Esophagus (tissue), 2 donors: ENCODE results near the gene CACNA2D3. TPM values are rescaled to one million over a fixed set of nuclear protein-coding genes. Genes with fewer than 3 reads are reported as not detected.

Experiments
- H3K27ac ChIP-seq, 2 donors: one replicate each; pipeline ENCODE4 v1.5.1; 2013; ENCODE audit warnings: low read depth in 2 of 2, mild to moderate bottlenecking in 2 of 2, inconsistent platforms in 1 of 2, low read length in 1 of 2, moderate library complexity in 1 of 2
- H3K27me3 ChIP-seq, 2 donors: one replicate each; pipeline ENCODE4 v1.6.1; 2013; ENCODE audit warnings: low read length in 2 of 2, control low read depth in 1 of 2, mild to moderate bottlenecking in 1 of 2; ENCODE audit not compliant: insufficient read depth in 2 of 2, control insufficient read depth in 1 of 2
- H3K36me3 ChIP-seq, 2 donors: one replicate each; pipeline ENCODE4 v1.6.1; 2013; ENCODE audit warnings: low read length in 1 of 2; ENCODE audit not compliant: control insufficient read depth in 2 of 2, insufficient read depth in 2 of 2
- H3K4me1 ChIP-seq, 2 donors: one replicate each; pipeline ENCODE4 v1.6.1; 2013; ENCODE audit warnings: low read length in 1 of 2; ENCODE audit not compliant: control insufficient read depth in 2 of 2, insufficient read depth in 2 of 2
- H3K4me3 ChIP-seq, 2 donors: one replicate each; pipeline ENCODE4 v1.5.1; 2013; ENCODE audit warnings: low read length in 2 of 2, mild to moderate bottlenecking in 2 of 2, low read depth in 1 of 2, moderate library complexity in 1 of 2
- H3K9me3 ChIP-seq, 2 donors: one replicate each; pipeline ENCODE4 v1.6.1; 2013; ENCODE audit warnings: mild to moderate bottlenecking in 2 of 2, low read depth in 1 of 2, low read length in 1 of 2, moderate library complexity in 1 of 2; ENCODE audit not compliant: control insufficient read depth in 2 of 2, insufficient read depth in 1 of 2
- WGBS, 2 donors: extraction: QIAGEN DNeasy Blood & Tissue Kit; methylation state at CpG; one replicate each; pipeline ENCODE4 v1.1.7; 2013; 5-methylcytosine and 5-hydroxymethylcytosine counted together
- polyA plus RNA-seq, 2 donors: library from polyadenylated mRNA; stranded (reverse); fragments of 200-250 nt; gene quantifications; one replicate each; pipeline ENCODE4 v1.2.3, GENCODE V29; 2013
- donor health status: healthy with polysubstance abuse.
- donor health status: Bipolar disorder and iron deficiency.

Gene CACNA2D3
- polyA plus RNA-seq, 2 donors = 1.7 to 1.8 TPM

DNA sequence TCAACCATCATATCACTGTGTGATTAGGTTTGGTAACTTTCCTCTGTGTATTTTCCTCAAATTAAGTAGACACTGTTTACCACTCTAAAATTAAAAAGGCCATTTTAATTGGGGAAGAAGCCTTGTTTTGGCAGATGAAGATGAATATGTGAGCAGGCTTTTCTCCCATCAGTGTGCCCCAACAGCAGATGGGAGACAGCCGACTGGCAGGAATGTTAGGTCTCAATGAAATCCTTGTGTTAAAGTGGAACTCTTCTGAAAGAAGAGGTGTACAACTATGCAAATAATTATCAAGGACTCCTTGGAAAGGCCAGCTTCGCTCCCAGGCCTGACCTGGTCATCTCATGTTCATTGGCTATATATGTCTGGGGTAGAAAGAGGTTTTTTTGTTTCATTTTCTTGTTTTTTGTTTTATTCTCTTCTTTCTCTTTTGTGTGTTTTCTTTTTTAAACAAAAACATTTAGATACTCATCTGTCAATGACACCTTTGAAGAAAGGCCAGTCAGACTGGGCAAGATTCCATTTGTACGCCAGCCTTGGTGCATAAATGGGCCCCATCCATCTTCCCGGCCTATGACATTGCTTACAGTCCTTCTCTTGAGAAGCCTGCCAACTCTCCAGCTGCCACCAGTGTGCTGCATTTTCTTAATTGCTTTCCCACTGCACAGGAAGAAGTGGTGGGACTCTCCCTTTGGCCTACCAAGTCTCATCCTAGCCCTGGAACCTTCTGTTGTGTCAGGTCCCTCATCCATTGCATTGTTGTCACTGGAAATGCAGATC is 779.7 kb downstream of the CACNA2D3 start:
- no peak overlapping the region for H3K4me3 ChIP-seq
- peak overlapping the region in 1 of 2 donors; percentile 8 for H3K27ac ChIP-seq
- no peaks in the 10 kb centered on the region for H3K27me3 ChIP-seq
- H3K4me1 ChIP-seq = no peaks in the 10 kb centered on the region
- H3K9me3 ChIP-seq = no peaks in the 10 kb centered on the region
- WGBS, 2 donors = 60 to 63% methylated on average over 4 of the region's 4 CpGs
- H3K36me3 ChIP-seq = no peaks in the 10 kb centered on the region

DNA sequence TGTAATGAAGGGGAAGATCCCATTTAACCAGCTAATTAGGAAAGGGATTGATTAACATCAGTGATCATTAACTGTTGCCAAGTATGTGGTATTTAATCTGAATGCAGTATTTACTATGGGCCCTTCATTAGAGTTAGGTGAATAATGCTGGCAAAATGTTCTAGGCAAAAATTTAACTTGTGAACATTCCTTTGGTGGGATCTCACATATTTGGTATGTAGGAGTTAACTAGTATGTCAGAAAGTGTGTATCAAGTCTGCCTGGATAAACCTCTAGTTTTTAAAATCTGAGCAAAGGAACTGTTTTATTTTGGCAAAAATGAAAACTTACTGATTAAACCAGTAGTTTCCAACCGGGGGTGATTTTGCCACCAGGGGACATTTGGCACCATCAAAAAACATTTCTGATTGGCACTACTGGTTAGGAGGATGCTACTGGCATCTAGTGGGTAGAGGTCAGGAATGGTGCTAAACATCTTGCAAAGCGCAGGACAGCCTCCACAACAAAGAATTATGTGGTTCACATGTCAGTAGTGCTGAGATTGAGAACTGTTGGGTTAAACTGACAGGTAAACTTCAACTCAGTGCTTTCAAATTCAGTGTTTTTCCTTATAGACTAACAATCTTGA is 783.0 kb downstream of the CACNA2D3 start:
- H3K36me3 ChIP-seq = no peaks in the 10 kb centered on the region
- H3K4me1 ChIP-seq = no peaks in the 10 kb centered on the region
- WGBS, 2 donors = 80 to 85% methylated on average over 2 of the region's 2 CpGs

DNA sequence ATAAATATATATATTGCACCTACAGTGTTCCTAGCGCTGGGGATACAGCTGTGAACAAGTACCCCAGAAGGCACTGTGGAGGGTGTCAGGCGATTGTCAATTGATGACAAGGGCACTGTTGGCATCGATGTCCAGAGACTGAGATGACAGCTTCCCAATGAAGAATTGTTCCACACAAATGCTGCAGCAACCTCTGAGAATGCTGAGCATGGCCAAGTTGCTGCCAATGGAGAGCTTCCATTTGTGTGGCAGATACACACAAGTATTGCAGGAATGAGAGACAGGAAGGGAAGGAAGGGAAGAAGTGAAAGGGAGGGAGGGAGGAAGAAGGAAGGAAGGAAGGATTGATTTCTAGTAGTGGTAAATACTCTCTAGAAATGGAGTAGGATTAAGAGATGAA is 783.6 kb downstream of the CACNA2D3 start:
- Histone ChIP-seq H3K36me3 (no peaks in the 10 kb centered on the region), H3K27me3 (no peaks in the 10 kb centered on the region), H3K9me3 (no peaks in the 10 kb centered on the region), H3K4me1 (no peaks in the 10 kb centered on the region), H3K27ac (no peak overlapping the region), H3K4me3 (no peak overlapping the region)
- 90 to 94% methylated on average over 3 of the region's 3 CpGs for WGBS, 2 donors

More for the DNA sequence above, 783.0 kb downstream of the CACNA2D3 start:
- no peak overlapping the region for H3K4me3 ChIP-seq
- no peak overlapping the region for H3K27ac ChIP-seq
- H3K27me3 ChIP-seq = no peaks in the 10 kb centered on the region
- H3K9me3 ChIP-seq = no peaks in the 10 kb centered on the region

GRCh38 chr3:54906763-54907162 is 784.4 kb downstream of the CACNA2D3 start:
- H3K4me1 ChIP-seq = no peaks in the 10 kb centered on the region
- no peak overlapping the region for H3K27ac ChIP-seq
- H3K9me3 ChIP-seq = no peaks in the 10 kb centered on the region
- no peaks in the 10 kb centered on the region for H3K36me3 ChIP-seq
- H3K27me3 ChIP-seq = no peaks in the 10 kb centered on the region
- 88 to 98% methylated on average over 2 of the region's 2 CpGs for WGBS, 2 donors
- H3K4me3 ChIP-seq = no peak overlapping the region

DNA sequence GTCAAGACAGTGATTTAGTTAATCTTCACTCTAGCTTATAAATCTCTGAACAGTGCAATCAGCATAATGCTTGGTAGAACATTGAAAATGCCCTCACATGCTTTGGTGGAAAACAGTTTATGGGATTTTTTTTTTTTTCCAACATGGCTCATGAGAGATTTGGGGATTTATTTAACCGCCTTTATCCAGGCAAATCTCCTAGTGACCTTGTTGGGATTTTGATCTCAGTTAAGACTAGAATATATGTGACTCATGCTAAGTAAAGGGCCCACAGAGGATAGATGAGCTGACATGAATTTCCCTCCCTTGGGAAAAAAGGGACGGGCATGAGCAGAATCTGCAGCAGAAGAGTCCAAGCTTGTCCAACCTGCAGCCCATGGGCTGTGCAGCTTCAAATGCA is 786.8 kb downstream of the CACNA2D3 start:
- Histone ChIP-seq H3K27me3 (no peaks in the 10 kb centered on the region), H3K4me3 (no peak overlapping the region), H3K27ac (no peak overlapping the region), H3K36me3 (no peaks in the 10 kb centered on the region), H3K4me1 (no peaks in the 10 kb centered on the region), H3K9me3 (no peaks in the 10 kb centered on the region)
- WGBS, 2 donors = 49 to 58% methylated on average over 2 of the region's 2 CpGs

- no peaks in the 10 kb centered on the region for H3K27me3 ChIP-seq
- no peak overlapping the region for H3K27ac ChIP-seq
- no peaks in the 10 kb centered on the region for H3K9me3 ChIP-seq
- 65 to 73% methylated on average over 2 of the region's 2 CpGs for WGBS, 2 donors
- H3K4me3 ChIP-seq = no peak overlapping the region
- H3K4me1 ChIP-seq = no peaks in the 10 kb centered on the region
- no peaks in the 10 kb centered on the region for H3K36me3 ChIP-seq
These were observed 791.8 kb downstream of the CACNA2D3 start for GRCh38 chr3:54914180-54914579.

GRCh38 chr3:54915181-54915580 is 792.8 kb downstream of the CACNA2D3 start:
- Histone ChIP-seq H3K4me3 (no peak overlapping the region), H3K4me1 (no peaks in the 10 kb centered on the region), H3K27ac (no peak overlapping the region), H3K36me3 (no peaks in the 10 kb centered on the region), H3K9me3 (no peaks in the 10 kb centered on the region), H3K27me3 (no peaks in the 10 kb centered on the region)
- 49 to 62% methylated on average over 4 of the region's 4 CpGs for WGBS, 2 donors

DNA sequence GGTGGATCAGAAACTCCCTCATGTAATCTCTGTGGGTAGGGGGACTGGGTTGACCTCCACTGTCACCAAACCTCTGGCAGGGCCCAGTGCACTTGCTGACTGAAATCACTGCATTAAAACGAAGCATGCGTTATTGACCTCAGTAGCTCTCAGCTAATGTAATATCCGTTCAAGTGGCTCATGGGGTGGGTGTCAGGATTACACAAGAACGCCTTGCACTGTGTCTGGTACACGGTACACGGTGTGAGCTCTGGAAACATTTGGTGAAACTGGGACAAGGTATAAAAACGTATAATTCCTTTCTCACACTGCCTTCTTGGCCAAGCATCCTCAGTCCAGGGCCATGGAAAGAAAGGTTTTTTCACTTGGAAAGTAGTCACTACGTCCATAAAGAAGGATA is 793.6 kb downstream of the CACNA2D3 start:
- WGBS, 2 donors = 86 to 89% methylated on average over 8 of the region's 8 CpGs
- Histone ChIP-seq H3K9me3 (no peaks in the 10 kb centered on the region), H3K27ac (no peak overlapping the region), H3K36me3 (no peaks in the 10 kb centered on the region), H3K27me3 (no peaks in the 10 kb centered on the region), H3K4me3 (no peak overlapping the region), H3K4me1 (no peaks in the 10 kb centered on the region)

GRCh38 chr3:54916732-54917131 is 794.4 kb downstream of the CACNA2D3 start:
- no peaks in the 10 kb centered on the region for H3K27me3 ChIP-seq
- H3K27ac ChIP-seq = no peak overlapping the region
- H3K4me1 ChIP-seq = no peaks in the 10 kb centered on the region
- H3K4me3 ChIP-seq = no peak overlapping the region
- H3K9me3 ChIP-seq = no peaks in the 10 kb centered on the region
- H3K36me3 ChIP-seq = no peaks in the 10 kb centered on the region

DNA sequence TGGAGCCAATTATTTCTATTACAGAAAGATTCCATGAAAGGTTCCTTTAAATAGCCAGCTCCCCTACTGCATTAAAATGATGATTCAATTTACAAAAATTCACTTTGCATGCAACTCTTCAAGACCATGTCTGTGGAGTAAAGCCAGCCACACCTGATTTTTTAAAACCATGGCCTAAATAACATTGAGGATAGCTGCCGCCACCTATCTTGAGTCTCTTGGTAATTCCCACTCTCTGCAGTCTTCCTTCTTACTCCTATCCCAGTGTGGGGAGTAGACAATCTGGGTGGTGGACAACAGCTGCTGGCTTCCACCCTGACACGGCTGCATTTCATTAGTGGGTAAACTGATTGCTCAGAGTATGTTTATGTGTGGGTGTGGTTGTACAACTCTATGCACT is 794.8 kb downstream of the CACNA2D3 start:
- Histone ChIP-seq H3K27me3 (no peaks in the 10 kb centered on the region), H3K4me3 (no peak overlapping the region), H3K27ac (no peak overlapping the region), H3K4me1 (no peaks in the 10 kb centered on the region), H3K36me3 (no peaks in the 10 kb centered on the region), H3K9me3 (no peaks in the 10 kb centered on the region)
- 90 to 95% methylated on average over 2 of the region's 2 CpGs for WGBS, 2 donors
